DND-41 (cell line): ENCODE measurements around the gene COL25A1.

Experiments
- EZH2 ChIP-seq: IDR thresholded peaks from 3 replicates; pipeline ENCODE4 v1.6.1; 2012; ENCODE audit warnings: borderline replicate concordance, low read depth, mild to moderate bottlenecking, moderate library complexity, low read length, inconsistent platforms; ENCODE audit not compliant: severe bottlenecking
- TF ChIP-seq, protein P1 (sequence below): IDR thresholded peaks from 2 replicates; pipeline ENCODE4 v1.5.1; 2012; ENCODE audit warnings: borderline replicate concordance, low read length, moderate library complexity, mild to moderate bottlenecking; ENCODE audit not compliant: poor library complexity, severe bottlenecking; ENCODE audit errors: extremely low read depth

DNA sequence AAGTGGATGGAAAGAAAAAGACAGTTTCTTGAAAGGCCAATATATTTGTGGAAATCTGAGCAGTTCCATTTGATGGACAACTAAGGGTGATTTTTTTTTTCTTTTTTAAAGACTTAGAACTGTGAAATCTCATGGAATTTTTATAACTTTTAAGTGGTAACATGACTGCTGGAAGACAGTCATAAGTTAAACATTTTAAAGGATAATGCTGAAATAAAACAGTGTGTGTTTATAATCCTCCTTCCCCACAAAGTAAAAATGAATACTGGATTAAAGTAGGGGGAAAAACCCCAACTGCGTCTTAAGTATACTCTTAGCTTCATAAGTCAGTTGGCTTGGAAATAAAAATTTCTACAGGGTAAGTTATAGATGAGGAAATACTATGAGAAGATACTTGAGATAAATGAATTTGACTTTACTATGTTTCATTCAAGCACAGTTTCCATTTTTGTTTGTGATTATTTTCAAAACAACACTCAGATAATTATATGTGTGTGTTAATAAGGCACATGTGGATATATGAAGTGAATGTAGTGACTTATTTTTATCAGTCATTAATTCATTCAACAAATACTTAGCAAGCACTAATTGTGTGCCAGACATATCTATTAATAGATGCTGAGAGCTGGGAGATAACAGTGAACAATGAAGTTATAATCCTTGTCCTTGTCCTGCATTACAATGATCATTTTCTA, 410.4 kb downstream of the COL25A1 start:
- TF ChIP-seq, protein P1, sequence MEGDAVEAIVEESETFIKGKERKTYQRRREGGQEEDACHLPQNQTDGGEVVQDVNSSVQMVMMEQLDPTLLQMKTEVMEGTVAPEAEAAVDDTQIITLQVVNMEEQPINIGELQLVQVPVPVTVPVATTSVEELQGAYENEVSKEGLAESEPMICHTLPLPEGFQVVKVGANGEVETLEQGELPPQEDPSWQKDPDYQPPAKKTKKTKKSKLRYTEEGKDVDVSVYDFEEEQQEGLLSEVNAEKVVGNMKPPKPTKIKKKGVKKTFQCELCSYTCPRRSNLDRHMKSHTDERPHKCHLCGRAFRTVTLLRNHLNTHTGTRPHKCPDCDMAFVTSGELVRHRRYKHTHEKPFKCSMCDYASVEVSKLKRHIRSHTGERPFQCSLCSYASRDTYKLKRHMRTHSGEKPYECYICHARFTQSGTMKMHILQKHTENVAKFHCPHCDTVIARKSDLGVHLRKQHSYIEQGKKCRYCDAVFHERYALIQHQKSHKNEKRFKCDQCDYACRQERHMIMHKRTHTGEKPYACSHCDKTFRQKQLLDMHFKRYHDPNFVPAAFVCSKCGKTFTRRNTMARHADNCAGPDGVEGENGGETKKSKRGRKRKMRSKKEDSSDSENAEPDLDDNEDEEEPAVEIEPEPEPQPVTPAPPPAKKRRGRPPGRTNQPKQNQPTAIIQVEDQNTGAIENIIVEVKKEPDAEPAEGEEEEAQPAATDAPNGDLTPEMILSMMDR, result no peak
- no peak for TF ChIP-seq EZH2
